Panc1 (cell line): ENCODE measurements around the gene VIM. TPM values are rescaled to one million over a fixed set of nuclear protein-coding genes. Genes with fewer than 3 reads are reported as not detected.
A peak's percentile ranks its signal among the peaks of the same experiment; 100 is the strongest.

Experiments
- ATAC-seq: fragments of 200-7000 bp; cut with Tn5 transposase; 2 replicates; pipeline ENCODE4 v1.9.1; 2020; ENCODE audit warnings: mild to moderate bottlenecking, moderate library complexity
- BruUV-seq: library from RNA; stranded (reverse); fragments of 400-500 nt; replicated peaks from 2 replicates; lab custom pipeline; 2021; lab: Mats Ljungman, UMichigan
- CTCF ChIA-PET: fragments of 300-600 bp; sonication (Branson Sonifier 250); formaldehyde crosslinking; loops from one replicate; lab custom pipeline; 2022; ENCODE audit warnings: antibody characterized with exemption; lab: Charles Lee
- POLR2A ChIA-PET: fragments of 300-600 bp; sonication (Branson Sonifier 250); formaldehyde crosslinking; loops from one replicate; lab custom pipeline; 2022; ENCODE audit warnings: antibody characterized with exemption; lab: Charles Lee
- DNase-seq: peaks from one replicate; pipeline ENCODE4 v3.0.0-alpha.2; 2010; ENCODE audit warnings: low read depth, low spot score
- H3K27ac ChIP-seq: 2 replicates; pipeline ENCODE4 v1.5.1; 2011; ENCODE audit warnings: mild to moderate bottlenecking, low read length, inconsistent platforms
- H3K27me3 ChIP-seq: fragments of 200-500 bp; sonication (Bioruptor generic); 2 replicates; pipeline ENCODE4 v1.6.0; 2014; ENCODE audit warnings: low read length, inconsistent platforms; ENCODE audit not compliant: control insufficient read depth, insufficient read depth
- H3K36me3 ChIP-seq: fragments of 200-500 bp; sonication (Bioruptor generic); 2 replicates; pipeline ENCODE4 v1.5.1; 2014; ENCODE audit warnings: inconsistent platforms, mild to moderate bottlenecking, low read length, moderate library complexity; ENCODE audit not compliant: control insufficient read depth, insufficient read depth
- H3K4me1 ChIP-seq: 2 replicates; pipeline ENCODE4 v1.5.1; 2011; ENCODE audit warnings: inconsistent platforms, mild to moderate bottlenecking, low read length, moderate library complexity; ENCODE audit not compliant: control insufficient read depth, insufficient read depth
- H3K4me3 ChIP-seq, 2 experiments: 2 replicates each; pipeline ENCODE4 v1.5.1; 2011 to 2012; ENCODE audit warnings: low read depth in 2 of 2, low read length in 2 of 2, mild to moderate bottlenecking in 2 of 2, inconsistent platforms in 1 of 2, moderate library complexity in 1 of 2
- H3K9me3 ChIP-seq: fragments of 200-500 bp; sonication (Bioruptor generic); 2 replicates; pipeline ENCODE4 v1.5.1; 2014; ENCODE audit warnings: low read depth, mild to moderate bottlenecking, inconsistent platforms, low read length, moderate library complexity; ENCODE audit not compliant: control insufficient read depth, insufficient read depth
- POLR2AphosphoS5 ChIP-seq: IDR thresholded peaks from 2 replicates; pipeline ENCODE4 v1.6.1; 2012; ENCODE audit warnings: mild to moderate bottlenecking, low read depth, low read length, moderate library complexity
- SIN3A ChIP-seq: IDR thresholded peaks from 2 replicates; pipeline ENCODE4 v1.6.1; 2012; ENCODE audit warnings: low read depth, mild to moderate bottlenecking, low read length, moderate library complexity, borderline replicate concordance; ENCODE audit not compliant: insufficient read depth
- TCF7L2 ChIP-seq: IDR thresholded peaks from 2 replicates; pipeline ENCODE4 v1.6.1; 2011; ENCODE audit warnings: mild to moderate bottlenecking, low read depth, low read length, inconsistent platforms
- in situ Hi-C: cut with HindIII; loops from 2 replicates; pipeline ENCODE4 v1.10.0; 2016; ENCODE audit warnings: low sequenced_read_pairs, low pct_unique_long_range_greater_than_20kb
- intact Hi-C: fragments of 100-400 bp; cut with micrococcal nuclease; formaldehyde crosslinking; loops from one replicate; pipeline ENCODE4 v1.10.0; 2022; ENCODE audit not compliant: unreplicated experiment
- total RNA-seq: library from RNA; stranded (reverse); gene quantifications from one replicate; pipeline ENCODE4 v1.2.1, GENCODE V29; 2021; ENCODE audit not compliant: unreplicated experiment
- TF ChIP-seq, protein P1 (sequence below): fragments of 450-650 bp; IDR thresholded peaks from 2 replicates; pipeline ENCODE4 v1.5.1; 2017; ENCODE audit warnings: mild to moderate bottlenecking
- TF ChIP-seq, protein P2 (sequence below), 2 experiments: IDR thresholded peaks; 2 replicates each; pipeline ENCODE4 v1.6.1; 2011 to 2012; ENCODE audit warnings: low read depth in 2 of 2, control low read depth in 1 of 2, low read length in 1 of 2, mild to moderate bottlenecking in 1 of 2, moderate library complexity in 1 of 2; ENCODE audit not compliant: insufficient read depth in 1 of 2

The VIM gene
- total RNA-seq, 1 experiment from 2014 or later = 3,436 TPM

DNA sequence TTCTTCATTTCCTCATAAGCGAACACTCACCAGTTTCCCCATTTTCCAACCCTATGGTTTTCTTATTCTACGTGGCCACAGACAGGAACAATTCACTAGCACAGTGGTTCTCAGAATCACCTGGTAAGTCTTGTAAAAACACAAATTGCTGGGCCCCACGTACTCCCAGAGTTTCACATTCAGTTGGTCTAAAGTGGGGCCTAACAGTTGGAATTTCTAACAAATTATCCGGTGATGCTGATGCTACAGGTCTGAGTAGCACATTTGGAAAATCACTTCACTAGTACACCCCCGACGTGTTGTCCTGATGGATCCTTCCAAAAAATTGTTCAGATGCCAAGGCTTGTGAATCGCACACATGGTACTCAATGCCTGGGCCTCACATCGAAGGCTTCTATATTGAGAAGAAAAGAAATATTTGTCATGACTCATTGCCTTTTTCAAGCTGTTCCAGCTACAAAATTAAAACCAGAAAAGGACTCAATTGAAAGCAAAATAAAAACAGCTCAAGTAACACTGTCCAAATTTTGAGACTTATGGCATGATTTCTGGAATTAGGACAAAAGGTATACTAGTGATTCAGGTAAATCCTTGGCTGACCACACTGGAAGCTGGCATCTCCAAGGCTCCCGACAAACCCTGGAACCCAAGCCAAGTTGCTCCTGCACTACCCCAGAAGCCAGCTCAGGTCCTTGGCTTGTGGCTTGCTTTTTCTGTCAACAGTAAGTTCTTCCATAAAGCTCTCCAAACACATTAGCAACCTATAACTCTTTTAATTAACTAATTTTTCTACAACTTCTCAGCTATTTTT, 12.9 kb upstream of the VIM start:
- no TSS peak for BruUV-seq

DNA sequence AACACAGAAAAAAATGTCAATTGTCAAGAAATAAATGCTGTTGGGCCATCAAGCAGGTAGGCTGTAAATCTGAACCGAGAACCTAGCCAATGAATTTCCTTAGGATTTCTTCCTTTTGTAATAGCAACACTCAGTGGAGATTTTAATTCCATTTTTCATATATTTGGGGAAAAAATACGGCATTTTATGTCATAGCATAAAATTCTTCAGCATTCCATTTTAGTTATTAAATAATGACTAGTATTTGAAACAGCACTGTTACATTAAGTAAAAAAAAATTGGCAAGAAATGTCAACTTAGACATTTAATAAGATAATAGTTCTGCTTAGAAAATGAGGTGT, 12.3 kb upstream of the VIM start:
- TF ChIP-seq TCF7L2 = no peak
- intact Hi-C loops = no loop called here
- no peak for DNase-seq
- ChIA-PET POLR2A (interaction anchor here (1.2 to 1.4 kb wide), 2 partner anchors 13 to 14 kb away, joined by 4 to 5 read pairs; partner anchors contain the start of genes TRDMT1 and VIM), CTCF (interaction anchor here (0.6 kb wide), 1 partner anchor 219 kb away, joined by 10 read pairs; no protein-coding TSS in a partner anchor)
- in situ Hi-C loops = no loop called here
- H3K9me3 ChIP-seq = no peaks in the 10 kb centered on the region
- no peaks in the 10 kb centered on the region for H3K36me3 ChIP-seq
- peaks cover 56% of the 10 kb centered on the region for H3K4me1 ChIP-seq
- TSS peak; percentile 84 for BruUV-seq
- peak overlapping the region in 1 of 2 experiments; percentile 18; a peak in 1 of 4 replicates for H3K4me3 ChIP-seq
- no peaks in the 10 kb centered on the region for H3K27me3 ChIP-seq
- ATAC-seq = no peak
- H3K27ac ChIP-seq = peak overlapping the region; percentile 99

More for the DNA sequence above, 12.9 kb upstream of the VIM start:
- Histone ChIP-seq H3K4me1 (peaks cover 53% of the 10 kb centered on the region), H3K36me3 (no peaks in the 10 kb centered on the region), H3K9me3 (no peaks in the 10 kb centered on the region), H3K27ac (peak overlapping the region; percentile 99), H3K4me3 (peak overlapping the region; percentile 5 to 34), H3K27me3 (no peaks in the 10 kb centered on the region)
- DNase-seq (no peak), ATAC-seq (peak; percentile 40; the same call in 1 of the 2 replicates)
- in situ Hi-C loops (no loop called here), intact Hi-C loops (no loop called here)
- TF ChIP-seq SIN3A (no peak), POLR2AphosphoS5 (no peak; the same call in 1 of the 2 replicates), TCF7L2 (no peak)
- TF ChIP-seq, protein P1, sequence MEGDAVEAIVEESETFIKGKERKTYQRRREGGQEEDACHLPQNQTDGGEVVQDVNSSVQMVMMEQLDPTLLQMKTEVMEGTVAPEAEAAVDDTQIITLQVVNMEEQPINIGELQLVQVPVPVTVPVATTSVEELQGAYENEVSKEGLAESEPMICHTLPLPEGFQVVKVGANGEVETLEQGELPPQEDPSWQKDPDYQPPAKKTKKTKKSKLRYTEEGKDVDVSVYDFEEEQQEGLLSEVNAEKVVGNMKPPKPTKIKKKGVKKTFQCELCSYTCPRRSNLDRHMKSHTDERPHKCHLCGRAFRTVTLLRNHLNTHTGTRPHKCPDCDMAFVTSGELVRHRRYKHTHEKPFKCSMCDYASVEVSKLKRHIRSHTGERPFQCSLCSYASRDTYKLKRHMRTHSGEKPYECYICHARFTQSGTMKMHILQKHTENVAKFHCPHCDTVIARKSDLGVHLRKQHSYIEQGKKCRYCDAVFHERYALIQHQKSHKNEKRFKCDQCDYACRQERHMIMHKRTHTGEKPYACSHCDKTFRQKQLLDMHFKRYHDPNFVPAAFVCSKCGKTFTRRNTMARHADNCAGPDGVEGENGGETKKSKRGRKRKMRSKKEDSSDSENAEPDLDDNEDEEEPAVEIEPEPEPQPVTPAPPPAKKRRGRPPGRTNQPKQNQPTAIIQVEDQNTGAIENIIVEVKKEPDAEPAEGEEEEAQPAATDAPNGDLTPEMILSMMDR = no peak
- TF ChIP-seq, protein P2, sequence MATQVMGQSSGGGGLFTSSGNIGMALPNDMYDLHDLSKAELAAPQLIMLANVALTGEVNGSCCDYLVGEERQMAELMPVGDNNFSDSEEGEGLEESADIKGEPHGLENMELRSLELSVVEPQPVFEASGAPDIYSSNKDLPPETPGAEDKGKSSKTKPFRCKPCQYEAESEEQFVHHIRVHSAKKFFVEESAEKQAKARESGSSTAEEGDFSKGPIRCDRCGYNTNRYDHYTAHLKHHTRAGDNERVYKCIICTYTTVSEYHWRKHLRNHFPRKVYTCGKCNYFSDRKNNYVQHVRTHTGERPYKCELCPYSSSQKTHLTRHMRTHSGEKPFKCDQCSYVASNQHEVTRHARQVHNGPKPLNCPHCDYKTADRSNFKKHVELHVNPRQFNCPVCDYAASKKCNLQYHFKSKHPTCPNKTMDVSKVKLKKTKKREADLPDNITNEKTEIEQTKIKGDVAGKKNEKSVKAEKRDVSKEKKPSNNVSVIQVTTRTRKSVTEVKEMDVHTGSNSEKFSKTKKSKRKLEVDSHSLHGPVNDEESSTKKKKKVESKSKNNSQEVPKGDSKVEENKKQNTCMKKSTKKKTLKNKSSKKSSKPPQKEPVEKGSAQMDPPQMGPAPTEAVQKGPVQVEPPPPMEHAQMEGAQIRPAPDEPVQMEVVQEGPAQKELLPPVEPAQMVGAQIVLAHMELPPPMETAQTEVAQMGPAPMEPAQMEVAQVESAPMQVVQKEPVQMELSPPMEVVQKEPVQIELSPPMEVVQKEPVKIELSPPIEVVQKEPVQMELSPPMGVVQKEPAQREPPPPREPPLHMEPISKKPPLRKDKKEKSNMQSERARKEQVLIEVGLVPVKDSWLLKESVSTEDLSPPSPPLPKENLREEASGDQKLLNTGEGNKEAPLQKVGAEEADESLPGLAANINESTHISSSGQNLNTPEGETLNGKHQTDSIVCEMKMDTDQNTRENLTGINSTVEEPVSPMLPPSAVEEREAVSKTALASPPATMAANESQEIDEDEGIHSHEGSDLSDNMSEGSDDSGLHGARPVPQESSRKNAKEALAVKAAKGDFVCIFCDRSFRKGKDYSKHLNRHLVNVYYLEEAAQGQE (IDR thresholded peaks at IDR 0.05; ENCODE audit: insufficient read depth in 1 of 2, low read depth in 2 of 2, low read length in 1 of 2) = no peak
- ChIA-PET CTCF (interaction anchor here (0.6 kb wide), 1 partner anchor 218 kb away, joined by 10 read pairs; no protein-coding TSS in a partner anchor), POLR2A (interaction anchor here (1.2 to 1.4 kb wide), 2 partner anchors 13 to 14 kb away, joined by 4 to 5 read pairs; partner anchors contain the start of genes TRDMT1 and VIM)
